ENCODE measurements around the gene ZNF324B.

Gene ZNF324B

GRCh38 chr19:58455306-58455705 lies 3.9 kb downstream of the ZNF324B start:
- in situ Hi-C loops (cut with MboI; ENCODE audit: low sequenced_read_pairs, unreplicated experiment) = no loop called here
- no peak for TF ChIP-seq CTCF (IDR thresholded peaks at IDR 0.05; ENCODE audit: borderline replicate concordance, control extremely low read depth, extremely low read depth, insufficient read depth, missing control alignments)
- no peak for DNase-seq (ENCODE audit: low spot score)

GRCh38 chr19:58456111-58456510 lies 4.7 kb downstream of the ZNF324B start:
- no peak for DNase-seq (ENCODE audit: low spot score)
- no peak for TF ChIP-seq CTCF (IDR thresholded peaks at IDR 0.05; ENCODE audit: borderline replicate concordance, control extremely low read depth, extremely low read depth, insufficient read depth, missing control alignments)
- in situ Hi-C loops (cut with MboI; ENCODE audit: low sequenced_read_pairs, unreplicated experiment) = no loop called here

GRCh38 chr19:58460039-58460438 lies 8.6 kb downstream of the ZNF324B start:
- in situ Hi-C loops (cut with MboI; ENCODE audit: low sequenced_read_pairs, unreplicated experiment) = no loop called here
- TF ChIP-seq CTCF (IDR thresholded peaks at IDR 0.05; ENCODE audit: borderline replicate concordance, control extremely low read depth, extremely low read depth, insufficient read depth, missing control alignments) = no peak
- no peak for DNase-seq (ENCODE audit: low spot score)

- in situ Hi-C loops (cut with MboI; ENCODE audit: low sequenced_read_pairs, unreplicated experiment) = no loop called here
- DNase-seq (ENCODE audit: low spot score) = no peak
- no peak for TF ChIP-seq CTCF (IDR thresholded peaks at IDR 0.05; ENCODE audit: borderline replicate concordance, control extremely low read depth, extremely low read depth, insufficient read depth, missing control alignments)
Measured at GRCh38 chr19:58466089-58466759, 14.8 kb downstream of the ZNF324B start.

GRCh38 chr19:58466760-58467589 lies 15.6 kb downstream of the ZNF324B start, which contains the start of gene ZNF324:
TSS of gene ZNF324 (plus strand) at chr19:58467080. CDS start at chr19:58469186, 2,106 bp downstream.
- in situ Hi-C loops (cut with MboI; ENCODE audit: low sequenced_read_pairs, unreplicated experiment) = no loop called here
- peak; percentile 4 for TF ChIP-seq CTCF (IDR thresholded peaks at IDR 0.05; ENCODE audit: borderline replicate concordance, control extremely low read depth, extremely low read depth, insufficient read depth, missing control alignments)
- peak; percentile 99 for DNase-seq (ENCODE audit: low spot score)

GRCh38 chr19:58468216-58468839 lies 16.9 kb downstream of the ZNF324B start:
- in situ Hi-C loops (cut with MboI; ENCODE audit: low sequenced_read_pairs, unreplicated experiment) = no loop called here
- no peak for DNase-seq (ENCODE audit: low spot score)

More at GRCh38 chr19:58468216-58468839, 16.9 kb downstream of the ZNF324B start:
- TF ChIP-seq CTCF (IDR thresholded peaks at IDR 0.05; ENCODE audit: borderline replicate concordance, control extremely low read depth, extremely low read depth, insufficient read depth, missing control alignments) = no peak
